ENCODE data around the gene SPAG17.

SPAG17 gene

DNA sequence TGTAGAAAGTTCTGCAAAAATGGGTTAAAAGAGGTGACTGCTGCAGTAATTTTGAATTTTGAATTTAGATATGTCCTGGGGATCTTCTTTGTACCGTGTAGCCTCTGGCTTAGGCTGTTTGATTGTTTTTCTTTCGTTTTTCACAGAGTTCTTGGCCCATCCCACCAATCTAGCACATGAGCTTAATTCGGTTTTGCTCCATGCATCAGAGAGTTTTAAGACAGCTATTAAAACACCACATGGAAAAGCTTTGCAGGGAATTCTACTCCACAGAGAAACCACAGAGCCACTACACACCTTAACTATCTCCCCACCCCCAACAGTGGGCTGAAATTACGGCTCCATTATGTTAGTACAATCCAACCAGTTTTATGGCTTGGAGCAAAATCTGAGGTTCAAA lies 25.5 kb downstream of the SPAG17 start:
- peak; percentile 45 for DNase-seq

DNA sequence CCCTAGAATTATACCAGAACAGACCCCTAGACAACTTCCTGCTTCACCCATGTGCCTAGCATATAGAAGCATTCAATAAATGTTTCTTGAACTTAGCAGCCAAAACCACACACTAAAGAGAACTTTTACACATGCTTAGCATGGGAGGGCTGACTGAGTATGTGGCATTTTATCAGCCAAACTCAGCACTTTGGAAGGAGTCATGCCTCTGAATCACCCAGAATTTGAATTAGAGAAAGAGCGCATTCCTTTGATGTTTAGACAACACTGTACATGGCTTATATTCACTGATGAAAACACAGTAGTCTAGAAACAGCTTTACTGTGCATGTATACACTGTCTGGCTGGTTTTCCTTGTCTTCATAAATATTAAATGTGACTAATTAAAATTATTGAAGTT lies 26.1 kb downstream of the SPAG17 start:
- no peak for DNase-seq

GRCh38 chr1:118157506-118157905 lies 27.5 kb downstream of the SPAG17 start:
- no peak for DNase-seq

- DNase-seq = no peak
Measured at GRCh38 chr1:118155106-118155505, 29.9 kb downstream of the SPAG17 start.

DNA sequence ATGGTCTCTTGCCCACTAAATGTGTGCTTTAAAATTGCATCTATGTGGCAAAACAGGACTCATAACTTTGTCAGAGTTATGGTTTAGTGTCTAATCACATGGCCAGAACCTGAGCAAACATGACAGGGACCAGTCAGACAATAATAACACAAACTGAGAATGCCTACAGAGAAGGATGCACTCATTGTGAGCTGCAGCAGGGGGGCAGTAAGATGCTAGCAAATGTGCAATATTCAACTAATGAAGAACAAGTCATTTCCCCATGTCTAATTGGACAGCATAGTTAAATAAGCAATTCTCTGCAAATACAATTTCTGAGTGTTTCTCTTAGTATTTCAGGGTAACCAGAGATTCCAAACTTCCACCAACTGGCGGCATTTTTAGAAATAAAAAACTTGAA lies 30.8 kb downstream of the SPAG17 start:
- no peak for DNase-seq

DNA sequence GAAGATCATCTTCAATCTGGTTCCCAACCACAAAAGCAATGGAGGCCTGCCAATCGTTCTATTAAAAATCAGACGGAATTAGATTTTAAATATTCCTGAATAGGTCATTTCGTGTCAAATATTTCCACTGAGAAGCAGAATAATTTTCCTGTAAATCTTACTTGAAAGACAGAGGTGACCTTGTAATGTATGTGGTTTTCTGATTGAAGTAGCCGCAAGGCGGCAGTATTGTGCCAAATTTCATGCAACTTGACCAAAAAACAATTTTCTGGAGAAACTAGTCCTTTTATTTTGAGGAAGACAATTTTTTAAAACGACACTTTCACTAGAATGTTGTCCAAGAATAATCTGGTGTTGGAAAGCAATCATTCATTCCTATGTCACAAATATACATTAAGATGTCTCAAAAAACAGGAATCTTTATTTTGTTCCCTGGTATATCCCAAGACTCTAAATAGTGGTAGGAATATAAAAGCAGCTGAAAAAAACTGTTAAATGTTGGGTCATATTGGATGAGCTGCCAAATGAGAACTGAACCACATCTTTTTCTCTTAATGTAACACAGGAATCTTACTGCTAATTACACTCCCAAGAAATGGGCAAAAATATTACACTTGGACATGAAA lies 33.6 kb downstream of the SPAG17 start:
- peak; percentile 23 for DNase-seq

DNA sequence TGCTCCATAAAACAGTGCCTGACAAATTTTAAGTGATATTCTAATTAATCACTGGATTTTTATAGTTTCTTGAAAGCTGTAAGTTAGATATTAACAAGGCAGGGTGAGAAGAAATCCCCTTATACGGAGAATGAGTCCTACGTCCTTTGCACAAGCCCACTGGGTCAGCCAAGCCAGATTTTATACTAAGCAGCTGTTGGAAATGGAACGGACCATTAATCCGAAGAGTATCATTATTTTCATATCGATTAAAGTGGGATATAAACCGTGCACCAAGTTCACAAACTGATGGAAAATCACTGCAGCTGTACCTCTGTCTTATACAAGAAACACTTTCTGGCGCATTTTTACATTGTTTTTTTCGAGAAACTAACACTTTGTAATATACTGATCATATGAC lies 35.2 kb downstream of the SPAG17 start:
- peak; percentile 3 for DNase-seq

DNA sequence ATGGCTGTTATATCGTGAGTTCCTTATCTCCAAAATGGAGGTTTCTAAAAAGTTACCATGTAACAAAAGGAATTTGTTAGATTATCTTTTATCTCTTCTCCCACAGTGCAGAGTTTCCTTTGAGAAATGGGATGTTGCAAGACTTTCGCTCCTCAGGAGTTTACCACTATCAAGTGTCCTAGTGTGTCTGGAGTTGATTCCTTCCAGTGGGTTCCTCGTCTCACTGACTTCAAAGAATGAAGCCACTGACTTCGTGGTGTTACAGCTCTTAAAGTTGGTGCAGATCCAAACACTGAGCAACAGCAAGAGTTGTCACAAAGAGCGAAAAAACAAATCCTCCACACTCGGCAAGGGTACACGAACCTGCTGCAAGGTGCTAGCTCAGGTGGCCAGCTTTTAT lies 37.0 kb downstream of the SPAG17 start:
- DNase-seq = no peak

DNA sequence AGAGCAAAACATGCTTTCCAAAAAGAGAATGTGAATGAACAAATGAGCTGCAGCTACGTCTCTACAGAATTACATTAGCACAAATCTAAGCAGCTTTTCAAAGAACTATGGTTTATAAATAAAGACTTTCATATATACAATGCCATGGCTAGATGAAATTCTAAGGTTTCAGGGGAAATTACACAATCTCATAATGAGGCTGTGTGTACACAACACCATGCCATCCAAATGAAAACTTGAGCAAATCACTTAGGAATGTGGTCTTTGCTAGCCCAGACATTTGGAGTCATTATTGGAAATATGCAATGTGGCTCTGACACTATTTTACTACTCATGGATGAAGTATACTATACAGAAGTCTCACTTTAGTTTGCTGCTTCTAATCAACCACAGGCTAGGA lies 37.5 kb downstream of the SPAG17 start:
- no peak for DNase-seq

DNA sequence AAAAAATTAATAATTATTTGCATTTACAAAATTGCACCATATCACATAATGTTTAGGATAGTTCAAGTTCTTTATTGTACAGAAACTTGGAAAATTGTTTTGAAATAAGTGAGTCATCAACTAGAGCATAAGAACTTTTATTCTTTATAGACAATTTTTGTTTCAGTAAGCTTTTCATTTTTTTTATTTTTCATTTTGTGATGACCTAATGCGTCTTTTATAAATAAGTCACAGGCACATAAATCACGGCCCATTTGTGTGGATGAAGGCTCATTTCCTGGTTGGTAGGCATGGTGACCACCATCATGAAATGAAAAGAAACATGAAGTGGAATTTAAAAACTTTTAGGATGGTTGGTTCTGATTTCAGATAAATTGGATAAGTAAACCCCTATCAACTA lies 39.3 kb downstream of the SPAG17 start:
- no peak for DNase-seq

- no peak for DNase-seq
Measured at GRCh38 chr1:118144684-118145083, 40.3 kb downstream of the SPAG17 start.

DNA sequence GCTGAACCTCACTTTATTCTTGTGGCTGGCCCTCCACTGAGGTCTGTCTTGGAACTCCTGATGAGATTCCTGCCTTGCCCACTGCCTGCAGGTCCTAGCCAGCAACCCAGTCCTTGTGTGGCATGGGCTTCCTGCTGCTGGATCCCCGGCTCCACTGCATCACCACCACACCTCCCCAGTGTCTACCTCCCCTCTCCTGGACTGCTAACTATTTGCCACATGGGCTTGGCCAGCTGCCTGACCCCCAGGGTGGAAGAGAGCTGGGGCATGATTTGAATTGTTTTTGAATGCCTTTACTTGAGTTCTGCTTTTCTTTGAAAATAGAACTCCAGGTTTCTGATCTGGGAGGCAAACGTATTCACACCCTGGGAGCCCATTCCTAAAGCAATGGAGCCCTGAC lies 41.2 kb downstream of the SPAG17 start:
- DNase-seq = no peak

DNA sequence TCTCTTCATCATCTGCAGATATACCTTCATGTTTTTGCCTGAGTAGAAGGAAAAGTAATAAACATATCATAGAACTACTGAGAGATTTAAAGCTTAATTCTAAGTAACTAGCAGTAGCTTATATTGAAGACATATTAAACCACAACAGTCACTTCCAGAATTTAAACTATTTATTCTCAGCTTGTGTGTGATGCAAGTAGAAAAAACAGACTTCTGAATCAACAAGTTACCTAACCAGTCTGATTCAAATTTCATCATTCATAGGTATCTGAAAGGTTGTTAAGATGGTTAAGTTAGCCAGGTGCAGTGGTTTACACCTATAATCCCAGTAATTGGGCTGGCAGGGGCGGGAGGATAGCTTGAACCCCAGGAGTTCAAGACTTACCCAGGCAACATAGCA lies 41.9 kb downstream of the SPAG17 start:
- no peak for DNase-seq

- no peak for DNase-seq
Measured at GRCh38 chr1:118142546-118142945, 42.5 kb downstream of the SPAG17 start.

DNA sequence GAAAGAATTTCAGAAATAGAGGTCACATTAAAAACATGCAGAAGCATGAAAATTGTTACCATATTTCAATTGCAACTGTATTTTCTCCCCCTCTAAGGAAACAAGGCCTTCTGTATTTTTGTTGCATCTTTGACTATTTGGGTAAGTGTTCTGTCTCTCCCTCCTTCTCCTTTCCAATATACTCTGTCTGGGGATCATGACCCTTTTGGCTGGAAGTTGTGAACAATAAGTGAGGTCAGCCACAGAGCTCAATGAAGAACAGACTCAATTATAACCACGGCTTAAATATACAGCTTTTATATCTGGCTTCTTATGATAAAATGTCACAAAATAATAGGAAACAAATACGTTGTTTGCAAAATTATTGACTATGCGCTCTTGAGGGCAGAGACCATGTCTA lies 47.1 kb downstream of the SPAG17 start:
- DNase-seq = no peak

GRCh38 chr1:118136187-118136941 lies 48.7 kb downstream of the SPAG17 start:
- DNase-seq = no peak

GRCh38 chr1:118132000-118132399 lies 53.0 kb downstream of the SPAG17 start:
- DNase-seq = no peak

DNA sequence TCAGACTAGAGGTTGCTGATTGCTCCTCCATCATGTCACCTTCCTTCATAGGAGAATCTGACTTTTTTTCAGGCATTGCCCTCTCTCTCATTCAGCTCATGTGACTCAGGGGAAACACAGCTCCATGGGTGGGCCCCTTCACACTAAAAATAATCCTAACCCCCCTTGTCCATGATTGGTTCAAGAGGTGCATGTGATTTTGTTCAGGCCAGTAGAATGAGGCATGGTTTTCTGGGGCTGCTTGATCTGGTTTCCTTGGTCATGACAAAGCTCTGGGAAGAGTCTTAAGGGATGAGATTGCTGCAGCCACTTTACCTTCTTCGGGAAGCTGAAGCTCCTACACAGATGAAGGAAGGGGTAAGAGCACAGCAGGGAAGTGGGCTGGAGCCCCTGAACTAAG lies 56.3 kb downstream of the SPAG17 start:
- DNase-seq = no peak

GRCh38 chr1:118124064-118124463 lies 61.0 kb downstream of the SPAG17 start:
- no peak for DNase-seq

- no peak for DNase-seq
Measured at GRCh38 chr1:118123116-118123839, 61.8 kb downstream of the SPAG17 start.

DNA sequence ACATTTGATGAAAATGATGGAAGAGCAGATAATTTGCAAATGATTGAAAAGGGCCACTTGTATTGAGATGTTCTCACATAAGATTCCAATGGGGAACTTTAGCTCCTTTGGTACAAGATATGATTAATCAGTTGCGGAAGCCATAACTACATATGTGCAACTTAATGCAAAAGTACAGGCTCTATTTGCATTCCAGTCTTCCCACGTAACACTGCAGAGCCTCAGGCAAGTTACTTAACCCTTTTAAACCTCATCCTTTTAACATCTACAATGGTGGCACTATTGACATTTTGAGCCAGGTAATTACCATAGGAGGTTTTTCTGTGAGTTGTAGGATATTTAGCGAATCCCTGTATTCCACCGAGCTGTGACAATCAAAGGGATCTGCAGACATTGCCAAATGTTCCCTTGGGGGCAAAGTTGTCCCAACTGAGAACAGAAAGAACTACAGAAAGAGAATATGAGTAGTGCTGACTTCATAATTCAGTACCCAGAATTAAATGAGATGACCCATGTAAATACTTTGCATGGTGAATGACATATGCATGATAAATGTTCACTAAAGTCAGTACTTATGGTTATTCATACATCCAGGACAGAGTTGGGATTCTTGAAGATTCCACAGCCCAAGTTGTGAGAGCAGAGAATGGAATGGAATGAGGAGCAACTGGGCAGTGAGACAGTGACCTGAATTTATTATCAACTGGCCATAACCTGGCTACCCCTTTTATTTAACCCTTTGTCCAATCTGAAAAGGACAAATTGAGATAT lies 62.6 kb downstream of the SPAG17 start:
- DNase-seq = no peak

GRCh38 chr1:118118873-118119463 lies 66.1 kb downstream of the SPAG17 start:
- no peak for DNase-seq

DNA sequence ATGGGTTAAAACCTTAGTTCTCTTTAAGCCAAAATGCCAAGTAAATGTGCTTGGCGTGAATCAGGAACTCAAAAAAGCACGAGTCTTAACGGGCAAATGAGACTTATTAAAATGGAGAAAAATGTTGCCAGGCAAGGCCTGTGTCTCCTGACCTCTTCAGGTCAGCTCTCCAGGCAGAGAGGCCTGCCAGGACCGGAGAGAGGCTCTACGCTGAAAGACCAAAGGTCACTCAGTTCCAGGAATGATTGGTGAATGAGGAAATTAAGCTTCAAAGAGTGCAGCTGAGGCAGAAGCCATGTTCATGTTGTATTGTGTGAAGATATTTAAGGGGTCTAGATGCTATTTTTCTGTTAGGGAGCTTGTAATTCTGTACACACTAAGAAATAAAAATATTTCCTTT lies 66.6 kb downstream of the SPAG17 start:
- DNase-seq = no peak

Data from DMS79 treated with DMSO at 0.1 percent for 48 hours (cell line).